HK-2 (cell line): ENCODE data around the gene NR4A1.
A peak's percentile ranks its signal among the peaks of the same experiment; 100 is the strongest.

Experiments
- DNase-seq: peaks from one replicate; pipeline ENCODE4 v3.0.0-alpha.2; 2018; ENCODE audit not compliant: unreplicated experiment

The NR4A1 gene

DNA sequence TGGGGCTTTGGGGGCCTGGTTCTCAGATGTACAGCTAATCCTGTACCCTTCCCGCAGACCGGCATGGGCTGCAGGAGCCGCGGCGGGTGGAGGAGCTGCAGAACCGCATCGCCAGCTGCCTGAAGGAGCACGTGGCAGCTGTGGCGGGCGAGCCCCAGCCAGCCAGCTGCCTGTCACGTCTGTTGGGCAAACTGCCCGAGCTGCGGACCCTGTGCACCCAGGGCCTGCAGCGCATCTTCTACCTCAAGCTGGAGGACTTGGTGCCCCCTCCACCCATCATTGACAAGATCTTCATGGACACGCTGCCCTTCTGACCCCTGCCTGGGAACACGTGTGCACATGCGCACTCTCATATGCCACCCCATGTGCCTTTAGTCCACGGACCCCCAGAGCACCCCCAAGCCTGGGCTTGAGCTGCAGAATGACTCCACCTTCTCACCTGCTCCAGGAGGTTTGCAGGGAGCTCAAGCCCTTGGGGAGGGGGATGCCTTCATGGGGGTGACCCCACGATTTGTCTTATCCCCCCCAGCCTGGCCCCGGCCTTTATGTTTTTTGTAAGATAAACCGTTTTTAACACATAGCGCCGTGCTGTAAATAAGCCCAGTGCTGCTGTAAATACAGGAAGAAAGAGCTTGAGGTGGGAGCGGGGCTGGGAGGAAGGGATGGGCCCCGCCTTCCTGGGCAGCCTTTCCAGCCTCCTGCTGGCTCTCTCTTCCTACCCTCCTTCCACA is 7.6 kb downstream of the NR4A1 start:
- no peak for DNase-seq

GRCh38 chr12:52059582-52060497 is 8.6 kb downstream of the NR4A1 start:
- no peak for DNase-seq

DNA sequence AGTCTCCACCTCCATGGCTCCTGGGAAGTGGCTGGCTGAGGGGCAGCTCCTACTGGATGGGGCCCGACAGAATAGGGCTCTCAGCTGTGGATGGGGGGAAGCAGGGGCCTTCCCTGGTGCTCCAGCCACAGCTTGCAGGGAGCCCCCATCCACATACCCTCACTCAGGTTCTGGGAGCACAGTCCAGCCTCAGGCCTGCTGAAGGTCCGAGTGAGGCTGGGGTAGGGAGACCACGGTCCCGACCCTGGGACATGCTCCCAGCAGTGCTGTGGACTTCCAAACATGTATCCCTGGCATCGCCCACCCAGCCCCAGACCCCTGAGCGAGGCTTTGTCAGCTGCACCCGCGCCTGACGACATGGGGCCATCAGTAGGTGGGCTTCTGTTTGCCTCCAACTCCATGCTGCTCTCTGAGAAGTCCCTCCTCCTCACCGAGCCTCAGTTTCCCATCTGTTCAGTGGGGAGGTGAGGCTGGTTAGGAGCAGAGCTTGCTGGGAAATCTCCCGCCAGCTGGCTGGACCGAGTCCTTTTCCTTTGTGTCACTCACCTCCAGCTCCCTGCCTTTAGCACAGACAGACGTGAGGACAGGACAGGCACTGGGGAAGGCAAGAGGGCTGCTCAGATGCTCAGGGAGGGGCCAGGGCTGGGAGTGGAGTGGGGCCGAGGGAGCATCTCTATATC is 9.4 kb downstream of the NR4A1 start:
- no peak for DNase-seq

GRCh38 chr12:52061470-52062166 is 10.4 kb downstream of the NR4A1 start:
- DNase-seq: no peak

- no peak for DNase-seq
Observed at GRCh38 chr12:52062167-52063081, 11.2 kb downstream of the NR4A1 start.

GRCh38 chr12:52063082-52063924 is 12.1 kb downstream of the NR4A1 start:
- DNase-seq: no peak

GRCh38 chr12:52063981-52064649 is 12.9 kb downstream of the NR4A1 start:
- DNase-seq: no peak

DNA sequence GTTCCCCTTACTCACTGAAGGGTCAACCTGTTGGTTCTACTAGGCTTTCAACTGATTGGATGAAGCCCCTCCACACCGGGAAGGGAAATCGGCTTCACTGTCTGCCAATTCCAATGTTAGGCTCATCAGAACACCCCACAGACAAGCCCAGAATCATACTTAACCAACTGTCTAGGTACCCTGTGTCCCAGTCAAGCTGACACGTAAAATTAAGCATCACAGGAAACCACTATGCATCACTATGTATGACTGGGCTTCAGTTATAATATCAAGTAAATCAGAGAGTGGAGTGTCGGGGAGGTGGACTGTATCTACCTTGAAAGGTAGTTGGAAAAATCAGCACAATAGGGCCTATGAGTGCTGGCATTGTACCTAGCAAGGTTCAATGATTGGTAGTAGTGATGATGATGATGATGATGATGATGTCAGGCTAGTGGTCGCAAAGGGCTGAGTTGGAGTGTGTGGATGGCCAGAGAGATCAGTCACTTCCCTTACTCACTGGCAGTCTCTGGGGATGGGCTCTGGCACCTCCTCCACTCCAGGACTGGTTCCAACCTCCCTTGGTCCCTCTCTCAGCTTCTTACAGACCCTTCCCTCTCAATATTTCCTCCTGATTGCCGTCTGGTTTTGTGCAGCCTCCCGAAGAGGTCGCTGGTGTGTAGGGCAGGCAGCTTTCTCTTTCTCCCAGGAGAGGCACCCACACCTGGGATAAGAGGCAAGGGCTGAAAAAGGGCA is 15.3 kb downstream of the NR4A1 start:
- no peak for DNase-seq

DNA sequence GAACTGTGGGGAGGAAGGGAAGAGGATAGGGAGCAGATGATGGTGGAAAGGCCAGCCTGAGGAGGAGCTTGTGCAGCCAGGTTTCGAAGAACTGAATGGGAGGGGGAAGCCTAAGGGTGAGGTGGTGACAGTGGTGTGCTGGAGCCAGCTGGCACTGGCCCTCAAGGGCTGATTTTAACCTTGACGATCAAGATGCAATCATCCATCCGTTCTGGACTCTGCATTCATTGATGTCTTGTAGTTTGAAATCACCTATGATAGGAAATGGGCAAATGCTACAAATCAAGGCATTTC is 15.8 kb downstream of the NR4A1 start:
- no peak for DNase-seq

DNA sequence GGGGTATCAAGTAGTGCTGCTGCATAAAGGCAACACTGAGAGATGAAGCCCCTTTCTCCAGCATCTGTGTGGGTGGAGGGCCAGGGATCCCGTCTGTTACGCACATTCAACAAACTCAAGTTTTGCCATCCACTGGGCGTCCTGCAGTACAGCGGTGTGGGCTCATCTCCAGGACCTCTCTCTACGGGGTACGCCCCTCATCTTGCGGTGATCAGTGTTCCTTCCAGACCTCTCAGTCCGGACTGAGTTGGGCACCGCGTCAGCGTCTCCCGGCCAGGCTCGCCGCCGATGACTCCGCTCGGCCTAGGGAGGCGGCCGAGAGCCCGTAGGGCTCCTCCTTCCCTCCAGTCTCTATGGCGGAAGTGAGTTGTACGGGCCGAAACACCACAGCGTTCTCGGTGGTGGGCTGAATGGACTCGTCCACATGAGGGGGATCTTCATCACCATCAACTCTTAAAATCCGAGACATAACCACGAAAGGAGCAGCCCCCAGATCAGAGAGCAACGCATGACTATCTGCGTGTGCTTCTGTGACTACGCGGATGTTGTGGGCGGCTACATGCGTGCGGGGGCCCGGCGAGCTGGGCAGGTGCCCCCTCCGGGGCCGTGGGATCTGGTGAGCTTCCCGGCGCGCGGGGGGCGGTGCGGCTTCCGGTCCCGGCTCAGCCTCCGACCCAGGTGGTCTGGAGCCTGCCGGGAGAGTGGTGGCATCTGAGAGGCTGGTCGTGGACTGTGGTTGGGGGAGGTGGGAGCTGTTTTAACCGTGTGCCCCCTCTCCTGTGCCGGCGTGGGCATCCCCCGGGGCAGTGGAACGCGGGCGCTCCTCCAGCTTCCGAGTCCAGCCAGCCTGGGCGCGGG is 18.3 kb downstream of the NR4A1 start, which contains the start of gene ATG101:
Gene ATG101, plus strand, starts transcription at position 652 of the 858 bp plus-strand sequence. CDS start 3,673 bp downstream, outside the sequence.
- peak; percentile 89 for DNase-seq

GRCh38 chr12:52070185-52070925 is 19.1 kb downstream of the NR4A1 start:
- DNase-seq: no peak

GRCh38 chr12:52073531-52074381 is 22.5 kb downstream of the NR4A1 start:
- no peak for DNase-seq

- no peak for DNase-seq
Observed at GRCh38 chr12:52074971-52075724, 23.9 kb downstream of the NR4A1 start.

- DNase-seq: no peak
Observed at GRCh38 chr12:52076811-52077210, 25.6 kb downstream of the NR4A1 start.

- no peak for DNase-seq
Observed at GRCh38 chr12:52078276-52078675, 27.0 kb downstream of the NR4A1 start.
